ENCODE results near the gene DOP1B. TPM values are rescaled to one million over a fixed set of nuclear protein-coding genes. Genes with fewer than 3 reads are reported as not detected.
"Not testable (repeated sequence)": the region's sequence is repeated elsewhere in the genome, so short reads cannot be mapped to it uniquely, and the experiment has no call there.

The DOP1B gene
- total RNA-seq, 1 experiment from 2014 or later: 7.1 TPM

GRCh38 chr21:36193200-36193599, 36.6 kb downstream of the DOP1B start:
- BruUV-seq (replicated peaks): no TSS peak
- no peak for DNase-seq
- no peak overlapping the region for H3K27ac Mint-ChIP-seq (ENCODE audit: unreplicated experiment)
- H3K36me3 Mint-ChIP-seq (ENCODE audit: insufficient read depth, unreplicated experiment): no peaks in the 10 kb centered on the region
- no peak overlapping the region for H3K4me3 Mint-ChIP-seq (ENCODE audit: low read depth, unreplicated experiment)
- TF ChIP-seq CTCF (IDR thresholded peaks at IDR 0.05; ENCODE audit: unreplicated experiment): no peak
- H3K4me1 Mint-ChIP-seq (ENCODE audit: low read depth, unreplicated experiment): peaks cover 5% of the 10 kb centered on the region
- H3K9me3 Mint-ChIP-seq (ENCODE audit: low read depth, unreplicated experiment): no peaks in the 10 kb centered on the region
- no peaks in the 10 kb centered on the region for H3K27me3 Mint-ChIP-seq (ENCODE audit: unreplicated experiment)
- intact Hi-C loops (cut with micrococcal nuclease; ENCODE audit: unreplicated experiment): no loop called here
- CTCF ChIA-PET: no interaction called here

- H3K27ac Mint-ChIP-seq (ENCODE audit: unreplicated experiment): no peak overlapping the region
These were observed 37.4 kb downstream of the DOP1B start for GRCh38 chr21:36194024-36194423.

GRCh38 chr21:36195613-36196012, 39.0 kb downstream of the DOP1B start:
- Mint-ChIP-seq H3K4me3 (ENCODE audit: low read depth, unreplicated experiment) (no peak overlapping the region), H3K9me3 (ENCODE audit: low read depth, unreplicated experiment) (no peaks in the 10 kb centered on the region), H3K4me1 (ENCODE audit: low read depth, unreplicated experiment) (no peaks in the 10 kb centered on the region), H3K27ac (ENCODE audit: unreplicated experiment) (no peak overlapping the region), H3K27me3 (ENCODE audit: unreplicated experiment) (no peaks in the 10 kb centered on the region), H3K36me3 (ENCODE audit: insufficient read depth, unreplicated experiment) (no peaks in the 10 kb centered on the region)
- intact Hi-C loops (cut with micrococcal nuclease; ENCODE audit: unreplicated experiment): no loop called here
- BruUV-seq (replicated peaks): no TSS peak
- CTCF ChIA-PET: interaction anchor here (0.9 kb wide), 1 partner anchor 9 kb away, joined by 5 read pairs; no protein-coding TSS in a partner anchor
- DNase-seq: no peak
- no peak for TF ChIP-seq CTCF (IDR thresholded peaks at IDR 0.05; ENCODE audit: unreplicated experiment)

More at GRCh38 chr21:36194024-36194423, 37.4 kb downstream of the DOP1B start:
- no peaks in the 10 kb centered on the region for H3K36me3 Mint-ChIP-seq (ENCODE audit: insufficient read depth, unreplicated experiment)
- CTCF ChIA-PET: no interaction called here
- no peaks in the 10 kb centered on the region for H3K27me3 Mint-ChIP-seq (ENCODE audit: unreplicated experiment)
- no peaks in the 10 kb centered on the region for H3K9me3 Mint-ChIP-seq (ENCODE audit: low read depth, unreplicated experiment)
- BruUV-seq (replicated peaks): no TSS peak
- no peaks in the 10 kb centered on the region for H3K4me1 Mint-ChIP-seq (ENCODE audit: low read depth, unreplicated experiment)
- TF ChIP-seq CTCF (IDR thresholded peaks at IDR 0.05; ENCODE audit: unreplicated experiment): no peak
- DNase-seq: no peak
- intact Hi-C loops (cut with micrococcal nuclease; ENCODE audit: unreplicated experiment): no loop called here
- H3K4me3 Mint-ChIP-seq (ENCODE audit: low read depth, unreplicated experiment): no peak overlapping the region

GRCh38 chr21:36199021-36199420, 42.4 kb downstream of the DOP1B start:
- H3K27ac Mint-ChIP-seq (ENCODE audit: unreplicated experiment): no peak overlapping the region
- TF ChIP-seq CTCF (IDR thresholded peaks at IDR 0.05; ENCODE audit: unreplicated experiment): no peak
- H3K27me3 Mint-ChIP-seq (ENCODE audit: unreplicated experiment): no peaks in the 10 kb centered on the region
- intact Hi-C loops (cut with micrococcal nuclease; ENCODE audit: unreplicated experiment): no loop called here
- no TSS peak for BruUV-seq (replicated peaks)
- no peak for DNase-seq
- H3K4me1 Mint-ChIP-seq (ENCODE audit: low read depth, unreplicated experiment): peaks cover 19% of the 10 kb centered on the region
- H3K9me3 Mint-ChIP-seq (ENCODE audit: low read depth, unreplicated experiment): no peaks in the 10 kb centered on the region
- H3K36me3 Mint-ChIP-seq (ENCODE audit: insufficient read depth, unreplicated experiment): no peaks in the 10 kb centered on the region
- H3K4me3 Mint-ChIP-seq (ENCODE audit: low read depth, unreplicated experiment): no peak overlapping the region
- CTCF ChIA-PET: interaction anchor here (0.7 kb wide), 1 partner anchor 9 kb away, joined by 3 read pairs; no protein-coding TSS in a partner anchor

GRCh38 chr21:36199575-36199974, 43.0 kb downstream of the DOP1B start:
- BruUV-seq (replicated peaks); H3K27ac Mint-ChIP-seq (ENCODE audit: unreplicated experiment); H3K4me3 Mint-ChIP-seq (ENCODE audit: low read depth, unreplicated experiment); H3K36me3 Mint-ChIP-seq (ENCODE audit: insufficient read depth, unreplicated experiment); DNase-seq; H3K27me3 Mint-ChIP-seq (ENCODE audit: unreplicated experiment); H3K9me3 Mint-ChIP-seq (ENCODE audit: low read depth, unreplicated experiment); intact Hi-C loops (cut with micrococcal nuclease; ENCODE audit: unreplicated experiment): not testable (repeated sequence)
- peaks cover 20% of the 10 kb centered on the region for H3K4me1 Mint-ChIP-seq (ENCODE audit: low read depth, unreplicated experiment)
- CTCF ChIA-PET: interaction anchor here (0.7 kb wide), 1 partner anchor 10 kb away, joined by 3 read pairs; no protein-coding TSS in a partner anchor
